Activated CD4-positive, alpha-beta T cell treated with anti-CD3 and anti-CD28 coated beads, Interleukin-2, amount 10 ng/mL, durations not matched to agents 7 days and 5 days (primary cell): ENCODE data around the gene NIT2. TPM values are rescaled to one million over a fixed set of nuclear protein-coding genes. Genes with fewer than 3 reads are reported as not detected.
A peak's percentile ranks its signal among the peaks of the same experiment; 100 is the strongest.
"Not testable (repeated sequence)": the region's sequence is repeated elsewhere in the genome, so short reads cannot be mapped to it uniquely, and the experiment has no call there.

Source experiments
- CTCF ChIA-PET: fragments of 350-600 bp; sonication (Branson Sonifier 250); formaldehyde crosslinking; loops from one replicate; lab custom pipeline; 2021; ENCODE audit warnings: antibody characterized with exemption; lab: Charles Lee
- POLR2A ChIA-PET: fragments of 350-600 bp; sonication (Branson Sonifier 250); formaldehyde crosslinking; loops from one replicate; lab custom pipeline; 2021; ENCODE audit warnings: antibody characterized with exemption; lab: Charles Lee
- DNase-seq: peaks from one replicate; pipeline ENCODE4 v3.0.0-alpha.2; 2020
- H3K27ac Mint-ChIP-seq: one replicate; pipeline ENCODE4 v1.8.0; 2021; ENCODE audit warnings: mild to moderate bottlenecking, moderate library complexity, mixed read lengths
- H3K27me3 Mint-ChIP-seq: one replicate; pipeline ENCODE4 v1.8.0; 2021; ENCODE audit warnings: mixed read lengths
- H3K36me3 Mint-ChIP-seq: one replicate; pipeline ENCODE4 v1.8.0; 2021; ENCODE audit warnings: low read depth, mixed read lengths
- H3K4me1 Mint-ChIP-seq: one replicate; pipeline ENCODE4 v1.8.0; 2021; ENCODE audit warnings: mixed read lengths
- H3K4me3 Mint-ChIP-seq: one replicate; pipeline ENCODE4 v1.8.0; 2021; ENCODE audit warnings: mild to moderate bottlenecking, moderate library complexity, mixed read lengths
- H3K9me3 Mint-ChIP-seq: one replicate; pipeline ENCODE4 v1.8.0; 2021; ENCODE audit warnings: mixed read lengths
- total RNA-seq, 2 experiments: library from RNA; stranded (reverse); gene quantifications; one replicate each; pipeline ENCODE4 v1.2.3, GENCODE V29; 2021

The NIT2 gene
- total RNA-seq, 2 experiments from 2014 or later: 41.7 to 45.7 TPM

GRCh38 chr3:100348727-100349126 is 14.2 kb downstream of the NIT2 start:
- Mint-ChIP-seq H3K27me3 (no peaks in the 10 kb centered on the region), H3K4me1 (peaks cover 12% of the 10 kb centered on the region), H3K9me3 (peaks cover 4% of the 10 kb centered on the region), H3K4me3 (no peak overlapping the region), H3K36me3 (peaks cover 73% of the 10 kb centered on the region), H3K27ac (no peak overlapping the region)
- DNase-seq: no peak
- ChIA-PET POLR2A (no interaction called here), CTCF (interaction anchor here (0.6 to 1.6 kb wide), 5 partner anchors 10 to 1004 kb away, joined by 3 to 4 read pairs (median 3); no protein-coding TSS in a partner anchor)

- H3K36me3 Mint-ChIP-seq: peaks cover 63% of the 10 kb centered on the region
- H3K4me3 Mint-ChIP-seq, H3K9me3 Mint-ChIP-seq, DNase-seq, H3K27me3 Mint-ChIP-seq, CTCF ChIA-PET, H3K27ac Mint-ChIP-seq, H3K4me1 Mint-ChIP-seq, POLR2A ChIA-PET: not testable (repeated sequence)
These were observed 17.2 kb downstream of the NIT2 start for GRCh38 chr3:100351770-100352169.

- DNase-seq: no peak
- ChIA-PET POLR2A (no interaction called here), CTCF (no interaction called here)
- no peaks in the 10 kb centered on the region for H3K27me3 Mint-ChIP-seq
- H3K27ac Mint-ChIP-seq: no peak overlapping the region
- peaks cover 4% of the 10 kb centered on the region for H3K9me3 Mint-ChIP-seq
- no peak overlapping the region for H3K4me3 Mint-ChIP-seq
- peaks cover 61% of the 10 kb centered on the region for H3K36me3 Mint-ChIP-seq
- no peaks in the 10 kb centered on the region for H3K4me1 Mint-ChIP-seq
These were observed 18.0 kb downstream of the NIT2 start for GRCh38 chr3:100352296-100353231.

- Mint-ChIP-seq H3K27ac (no peak overlapping the region), H3K27me3 (no peaks in the 10 kb centered on the region), H3K9me3 (peaks cover 4% of the 10 kb centered on the region), H3K4me1 (no peaks in the 10 kb centered on the region), H3K36me3 (peaks cover 59% of the 10 kb centered on the region), H3K4me3 (no peak overlapping the region)
- ChIA-PET POLR2A (no interaction called here), CTCF (interaction anchor here (0.9 to 1.4 kb wide), 3 partner anchors 9 to 20 kb away, joined by 3 to 6 read pairs (median 4); partner anchors contain the start of gene NIT2)
- DNase-seq: no peak
These were observed 20.3 kb downstream of the NIT2 start for GRCh38 chr3:100354850-100355249.

- peaks cover 2% of the 10 kb centered on the region for H3K9me3 Mint-ChIP-seq
- CTCF ChIA-PET: no interaction called here
- no peaks in the 10 kb centered on the region for H3K27me3 Mint-ChIP-seq
- DNase-seq: no peak
- H3K4me3 Mint-ChIP-seq: no peak overlapping the region
- POLR2A ChIA-PET: no interaction called here
- H3K4me1 Mint-ChIP-seq: no peaks in the 10 kb centered on the region
- no peak overlapping the region for H3K27ac Mint-ChIP-seq
- peaks cover 65% of the 10 kb centered on the region for H3K36me3 Mint-ChIP-seq
These were observed 23.9 kb downstream of the NIT2 start for GRCh38 chr3:100358413-100358812.

GRCh38 chr3:100359035-100359434 is 24.5 kb downstream of the NIT2 start:
- H3K27me3 Mint-ChIP-seq: no peaks in the 10 kb centered on the region
- H3K4me3 Mint-ChIP-seq: no peak overlapping the region
- H3K9me3 Mint-ChIP-seq: peaks cover 2% of the 10 kb centered on the region
- H3K36me3 Mint-ChIP-seq: peaks cover 67% of the 10 kb centered on the region
- H3K27ac Mint-ChIP-seq: peak overlapping the region; percentile 5
- no peak for DNase-seq
- CTCF ChIA-PET: interaction anchor here (0.9 to 1.1 kb wide), 2 partner anchors 13 to 27 kb away, joined by 3 read pairs; no protein-coding TSS in a partner anchor
- no peaks in the 10 kb centered on the region for H3K4me1 Mint-ChIP-seq
- POLR2A ChIA-PET: no interaction called here

GRCh38 chr3:100360757-100361496 is 26.4 kb downstream of the NIT2 start:
- Mint-ChIP-seq H3K4me1 (peaks cover 6% of the 10 kb centered on the region), H3K27me3 (no peaks in the 10 kb centered on the region), H3K9me3 (peaks cover 2% of the 10 kb centered on the region), H3K36me3 (peaks cover 71% of the 10 kb centered on the region), H3K4me3 (no peak overlapping the region), H3K27ac (no peak overlapping the region)
- DNase-seq: no peak
- POLR2A ChIA-PET: no interaction called here
- CTCF ChIA-PET: interaction anchor here (1.0 kb wide), 1 partner anchor 18 kb away, joined by 4 read pairs; no protein-coding TSS in a partner anchor

GRCh38 chr3:100361897-100362296 is 27.3 kb downstream of the NIT2 start:
- no peak for DNase-seq
- POLR2A ChIA-PET: no interaction called here
- Mint-ChIP-seq H3K9me3 (peaks cover 2% of the 10 kb centered on the region), H3K4me1 (peaks cover 6% of the 10 kb centered on the region), H3K36me3 (peaks cover 69% of the 10 kb centered on the region), H3K27ac (no peak overlapping the region), H3K27me3 (no peaks in the 10 kb centered on the region), H3K4me3 (no peak overlapping the region)
- CTCF ChIA-PET: no interaction called here

- Mint-ChIP-seq H3K27me3 (no peaks in the 10 kb centered on the region), H3K27ac (no peak overlapping the region), H3K4me1 (peaks cover 6% of the 10 kb centered on the region), H3K36me3 (peaks cover 73% of the 10 kb centered on the region), H3K9me3 (peaks cover 2% of the 10 kb centered on the region), H3K4me3 (no peak overlapping the region)
- CTCF ChIA-PET: interaction anchor here (0.9 to 2.4 kb wide), 4 partner anchors 9 to 15 kb away, joined by 3 to 7 read pairs (median 4); no protein-coding TSS in a partner anchor
- DNase-seq: no peak
- POLR2A ChIA-PET: no interaction called here
These were observed 29.9 kb downstream of the NIT2 start for GRCh38 chr3:100364421-100364820.

GRCh38 chr3:100366424-100366823 is 31.9 kb downstream of the NIT2 start:
- POLR2A ChIA-PET: no interaction called here
- Mint-ChIP-seq H3K4me3 (no peak overlapping the region), H3K27me3 (no peaks in the 10 kb centered on the region), H3K4me1 (peaks cover 6% of the 10 kb centered on the region), H3K9me3 (peaks cover 2% of the 10 kb centered on the region), H3K36me3 (peaks cover 65% of the 10 kb centered on the region), H3K27ac (no peak overlapping the region)
- no peak for DNase-seq
- CTCF ChIA-PET: interaction anchor here (0.7 to 1.4 kb wide), 2 partner anchors 14 to 302 kb away, joined by 3 read pairs; no protein-coding TSS in a partner anchor

- CTCF ChIA-PET: interaction anchor here (1.7 kb wide), 1 partner anchor 15 kb away, joined by 4 read pairs; no protein-coding TSS in a partner anchor
- no peaks in the 10 kb centered on the region for H3K27me3 Mint-ChIP-seq
These were observed 33.9 kb downstream of the NIT2 start for GRCh38 chr3:100368441-100368840.

GRCh38 chr3:100370756-100371155 is 36.2 kb downstream of the NIT2 start:
- no peaks in the 10 kb centered on the region for H3K27me3 Mint-ChIP-seq
- H3K4me3 Mint-ChIP-seq: no peak overlapping the region
- H3K9me3 Mint-ChIP-seq: no peaks in the 10 kb centered on the region
- no peak overlapping the region for H3K27ac Mint-ChIP-seq
- ChIA-PET POLR2A (no interaction called here), CTCF (no interaction called here)
- no peaks in the 10 kb centered on the region for H3K4me1 Mint-ChIP-seq
- no peak for DNase-seq
- H3K36me3 Mint-ChIP-seq: peaks cover 37% of the 10 kb centered on the region

More at GRCh38 chr3:100368441-100368840, 33.9 kb downstream of the NIT2 start:
- Mint-ChIP-seq H3K36me3 (peaks cover 51% of the 10 kb centered on the region), H3K4me3 (no peak overlapping the region), H3K27ac (no peak overlapping the region), H3K9me3 (no peaks in the 10 kb centered on the region), H3K4me1 (peaks cover 6% of the 10 kb centered on the region)
- POLR2A ChIA-PET: no interaction called here
- no peak for DNase-seq
